Lower lobe of right lung (tissue), 2 donors: ENCODE data around the gene CBFA2T3. TPM values are rescaled to one million over a fixed set of nuclear protein-coding genes. Genes with fewer than 3 reads are reported as not detected.

Experiments used
- ATAC-seq, 2 donors: fragments of 200-7000 bp; cut with Tn5 transposase; one replicate each; pipeline ENCODE4 v1.9.1; 2020 to 2022; ENCODE audit warnings: mild to moderate bottlenecking in 2 of 2, moderate library complexity in 2 of 2
- DNase-seq: peaks from one replicate; pipeline ENCODE4 v3.0.0-alpha.2; 2020
- H3K27ac ChIP-seq: fragments of 200-600 bp; one replicate; pipeline ENCODE4 v1.8.0; 2022
- H3K27me3 ChIP-seq: fragments of 200-600 bp; one replicate; pipeline ENCODE4 v1.8.0; 2022; ENCODE audit warnings: low read depth
- H3K36me3 ChIP-seq: fragments of 200-600 bp; one replicate; pipeline ENCODE4 v1.8.0; 2022; ENCODE audit warnings: mild to moderate bottlenecking
- H3K4me1 ChIP-seq: fragments of 200-600 bp; one replicate; pipeline ENCODE4 v1.8.0; 2022
- H3K4me3 ChIP-seq: fragments of 200-600 bp; one replicate; pipeline ENCODE4 v1.8.0; 2022; ENCODE audit warnings: mild to moderate bottlenecking
- H3K9me3 ChIP-seq: fragments of 200-600 bp; one replicate; pipeline ENCODE4 v1.8.0; 2022
- CTCF ChIP-seq: fragments of 200-600 bp; IDR thresholded peaks from one replicate; pipeline ENCODE4 v1.8.0; 2022; ENCODE audit warnings: antibody characterized with exemption, mild to moderate bottlenecking
- intact Hi-C: fragments of 100-400 bp; cut with DNase I; formaldehyde crosslinking; loops from one replicate; pipeline ENCODE4 v1.11.0; 2022
- total RNA-seq: library from RNA; stranded (reverse); fragmentation: NEBNext Ultra II Directional; extraction: Animal tissue kit (Norgen Biotek cat#: 25700); gene quantifications from one replicate; pipeline ENCODE4 v1.2.1, GENCODE V29; 2021
- donor health status: DM: no; HTN: yes; CAD: no; lungs with severe emphysema.

The CBFA2T3 gene
- total RNA-seq, 1 donor from 2014 or later: 14.3 TPM

GRCh38 chr16:88871730-88872416 is 105.1 kb downstream of the CBFA2T3 start:
- no peak for ATAC-seq
- TF ChIP-seq CTCF: no peak
- Histone ChIP-seq H3K36me3 (peaks cover 3% of the 10 kb centered on the region), H3K4me1 (no peaks in the 10 kb centered on the region), H3K27ac (no peak overlapping the region), H3K27me3 (peaks cover 38% of the 10 kb centered on the region), H3K4me3 (no peak overlapping the region), H3K9me3 (no peaks in the 10 kb centered on the region)
- intact Hi-C loops: no loop called here
- DNase-seq: no peak

- no peak overlapping the region for H3K27ac ChIP-seq
- no peak for TF ChIP-seq CTCF
- no peaks in the 10 kb centered on the region for H3K4me1 ChIP-seq
- intact Hi-C loops: no loop called here
- peak overlapping the region; percentile 4 for H3K4me3 ChIP-seq
- H3K27me3 ChIP-seq: peaks cover 38% of the 10 kb centered on the region
- H3K9me3 ChIP-seq: no peaks in the 10 kb centered on the region
- DNase-seq: no peak
- no peaks in the 10 kb centered on the region for H3K36me3 ChIP-seq
- no peak for ATAC-seq
Measured at GRCh38 chr16:88871349-88871702, 105.7 kb downstream of the CBFA2T3 start.

- intact Hi-C loops: no loop called here
- peak overlapping the region; percentile 4 for H3K4me3 ChIP-seq
- H3K4me1 ChIP-seq: no peaks in the 10 kb centered on the region
- DNase-seq (no peak), ATAC-seq (peak in 1 of 2 donors; percentile 17)
- no peaks in the 10 kb centered on the region for H3K36me3 ChIP-seq
- no peaks in the 10 kb centered on the region for H3K9me3 ChIP-seq
- H3K27ac ChIP-seq: no peak overlapping the region
- TF ChIP-seq CTCF: no peak
- peaks cover 38% of the 10 kb centered on the region for H3K27me3 ChIP-seq
Measured at GRCh38 chr16:88870608-88871348, 106.2 kb downstream of the CBFA2T3 start.

- H3K27me3 ChIP-seq: peaks cover 38% of the 10 kb centered on the region
- no peaks in the 10 kb centered on the region for H3K9me3 ChIP-seq
- H3K27ac ChIP-seq: no peak overlapping the region
- no peaks in the 10 kb centered on the region for H3K36me3 ChIP-seq
- H3K4me3 ChIP-seq: no peak overlapping the region
- TF ChIP-seq CTCF: no peak
- intact Hi-C loops: no loop called here
- H3K4me1 ChIP-seq: no peaks in the 10 kb centered on the region
- ATAC-seq (no peak), DNase-seq (no peak)
Measured at GRCh38 chr16:88869673-88869980, 107.4 kb downstream of the CBFA2T3 start.

GRCh38 chr16:88868974-88869672 is 107.9 kb downstream of the CBFA2T3 start:
- no peak overlapping the region for H3K4me3 ChIP-seq
- H3K27ac ChIP-seq: no peak overlapping the region
- ATAC-seq (no peak), DNase-seq (no peak)
- H3K9me3 ChIP-seq: no peaks in the 10 kb centered on the region
- H3K4me1 ChIP-seq: no peaks in the 10 kb centered on the region
- TF ChIP-seq CTCF: no peak
- no peaks in the 10 kb centered on the region for H3K36me3 ChIP-seq
- intact Hi-C loops: no loop called here
- H3K27me3 ChIP-seq: peaks cover 38% of the 10 kb centered on the region
